Fibroblast of skin of left biceps (primary cell): ENCODE results near the gene CETN3.
"Not testable (repeated sequence)": the region's sequence is repeated elsewhere in the genome, so short reads cannot be mapped to it uniquely, and the experiment has no call there.

Experiments
- DNase-seq, 2 experiments: peaks; one replicate each; pipeline ENCODE4 v3.0.0-alpha.2; 2013; ENCODE audit warnings: low read depth in 2 of 2

Gene CETN3

DNA sequence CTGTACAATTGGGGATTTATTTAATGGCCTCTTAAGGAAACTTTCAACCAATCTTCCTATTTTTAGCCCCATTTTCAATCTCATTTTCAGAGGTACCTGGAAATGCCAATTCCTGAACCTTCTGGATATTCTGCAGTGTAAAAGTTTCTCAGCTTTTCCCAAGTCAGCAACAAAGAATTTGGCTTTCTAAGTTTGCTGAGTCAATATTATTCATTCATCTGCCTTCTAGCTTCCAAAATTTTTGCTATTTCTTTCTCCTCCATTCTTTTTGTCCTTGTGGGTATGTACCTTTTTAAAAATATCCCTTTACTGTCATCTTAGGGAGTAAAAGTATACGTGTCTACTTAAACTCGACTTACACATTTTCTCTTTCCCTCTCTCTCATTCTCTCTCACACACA lies 25.7 kb downstream of the CETN3 start:
- DNase-seq: no peak

DNA sequence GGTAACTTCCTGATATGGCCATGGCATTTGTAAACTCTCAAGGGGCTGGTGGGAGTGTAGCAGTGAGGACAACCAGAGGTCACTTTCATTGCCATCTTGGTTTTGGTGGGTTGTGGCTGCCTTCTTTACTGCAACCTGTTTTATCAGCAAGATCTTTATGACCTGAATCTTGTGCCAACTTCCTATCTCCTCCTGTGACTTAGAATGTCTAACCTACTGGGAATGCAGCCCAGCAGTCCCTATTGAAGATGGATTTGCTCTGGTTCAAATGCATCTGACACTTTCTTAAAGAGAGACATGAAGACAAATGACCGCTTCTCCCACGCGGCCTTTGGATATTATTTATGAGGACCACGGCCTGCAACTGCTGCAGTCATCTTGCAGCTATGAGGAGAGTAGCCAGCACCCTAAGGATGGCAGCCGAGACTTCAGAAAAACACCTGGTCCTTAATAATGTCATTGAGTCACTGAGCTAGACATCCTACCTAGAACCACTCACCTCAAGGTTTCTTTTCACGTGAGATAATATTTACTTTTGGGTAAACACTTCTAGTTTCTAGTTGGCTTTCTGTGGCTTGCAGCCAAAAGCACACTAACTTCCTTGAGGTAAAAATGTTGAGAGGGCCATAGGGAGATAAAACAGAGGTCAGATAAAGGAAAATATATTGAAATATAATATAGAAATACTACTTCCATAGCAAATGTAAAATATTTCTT lies 28.2 kb downstream of the CETN3 start:
- DNase-seq: no peak

DNA sequence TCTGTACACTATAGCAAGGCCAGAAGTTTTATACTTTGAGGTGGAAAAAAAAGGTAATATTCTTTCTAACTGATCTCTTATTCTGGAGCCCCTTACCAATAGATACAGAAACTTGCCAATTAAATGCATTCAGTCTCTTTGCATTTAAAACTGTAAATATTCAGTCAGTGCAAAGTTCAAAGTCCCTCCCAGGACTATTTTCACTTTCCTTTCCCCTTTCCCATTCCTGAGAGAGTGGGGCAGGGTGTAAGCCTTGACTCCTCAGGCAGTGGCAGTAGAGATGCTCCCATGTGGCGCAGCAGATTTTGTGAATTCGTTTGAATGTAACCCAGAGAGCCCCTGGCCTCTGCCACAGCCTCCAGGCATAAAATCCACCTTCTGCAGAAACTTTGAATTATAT lies 29.9 kb downstream of the CETN3 start:
- no peak for DNase-seq

DNA sequence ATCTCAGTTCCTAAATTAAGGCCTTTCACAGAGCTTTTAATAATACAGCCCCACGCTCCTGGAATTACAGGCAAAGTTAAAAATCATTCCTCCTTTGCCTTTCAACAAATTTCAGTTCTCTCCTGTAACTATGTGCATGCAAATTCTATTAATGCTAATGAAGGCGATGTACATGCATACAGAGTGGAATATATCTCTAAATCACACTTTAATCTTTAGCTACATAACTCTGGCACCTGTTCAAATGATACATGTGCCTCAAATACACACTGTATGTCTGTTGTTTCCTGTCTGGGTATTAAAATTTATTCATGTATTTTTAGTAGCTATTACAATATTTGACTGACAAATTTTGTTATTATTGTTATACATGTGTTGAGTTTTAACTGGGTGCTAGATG lies 30.8 kb downstream of the CETN3 start:
- no peak for DNase-seq

DNA sequence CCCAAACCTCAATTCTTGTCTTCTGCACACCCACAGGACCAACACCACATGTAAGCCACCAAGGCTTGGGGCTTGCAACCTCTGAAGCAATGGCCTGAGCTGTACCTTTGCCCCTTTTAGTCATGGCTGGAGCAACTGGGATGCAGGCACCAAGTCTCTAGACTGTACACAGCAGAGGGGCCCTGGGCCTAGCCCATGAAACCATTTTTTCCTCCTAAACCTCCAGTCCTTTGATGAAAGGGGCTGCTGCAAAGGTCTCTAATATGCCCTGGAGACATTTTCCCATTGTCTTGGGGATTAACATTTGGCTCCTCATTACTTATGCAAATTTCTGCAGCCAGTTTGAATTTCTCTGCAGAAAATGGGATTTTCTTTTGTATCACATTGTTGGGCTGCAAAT lies 38.3 kb downstream of the CETN3 start:
- DNase-seq: not testable (repeated sequence)

DNA sequence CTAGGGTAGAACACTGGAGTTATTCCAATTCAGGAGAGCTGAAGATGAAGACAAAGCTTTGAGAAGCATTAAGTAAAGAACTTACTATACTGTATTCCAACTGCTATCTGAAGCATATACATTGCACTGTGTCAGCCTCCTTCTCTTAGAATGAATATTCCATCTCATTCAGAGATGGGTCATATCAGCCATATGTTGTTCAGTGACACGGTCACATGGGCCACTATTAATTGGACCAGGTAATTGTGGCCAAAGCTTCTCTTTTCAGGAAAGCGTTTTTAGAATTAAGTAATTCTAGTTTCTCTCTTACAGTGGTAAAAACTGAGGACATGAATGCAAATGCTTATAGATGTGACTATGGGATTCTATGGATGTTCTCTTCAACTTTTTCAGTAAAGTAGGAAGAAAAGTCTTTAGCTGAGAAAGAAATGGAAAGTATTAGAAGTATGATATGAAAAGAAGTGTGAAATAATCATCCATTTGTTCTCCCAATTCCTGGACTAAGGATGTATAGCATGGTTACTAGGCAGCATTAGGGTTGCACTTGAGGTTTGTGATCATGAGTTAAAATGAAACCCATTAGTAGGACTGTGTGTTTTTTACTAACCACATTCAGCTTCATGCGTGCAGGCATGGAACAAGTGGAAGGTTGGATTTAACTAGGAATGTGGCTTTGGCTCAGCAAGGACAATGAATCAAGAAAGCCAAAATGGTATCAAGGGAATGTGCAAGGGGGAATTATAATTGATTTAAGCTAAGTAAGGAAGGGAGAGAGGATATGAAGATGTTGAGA lies 40.9 kb downstream of the CETN3 start:
- no peak for DNase-seq

DNA sequence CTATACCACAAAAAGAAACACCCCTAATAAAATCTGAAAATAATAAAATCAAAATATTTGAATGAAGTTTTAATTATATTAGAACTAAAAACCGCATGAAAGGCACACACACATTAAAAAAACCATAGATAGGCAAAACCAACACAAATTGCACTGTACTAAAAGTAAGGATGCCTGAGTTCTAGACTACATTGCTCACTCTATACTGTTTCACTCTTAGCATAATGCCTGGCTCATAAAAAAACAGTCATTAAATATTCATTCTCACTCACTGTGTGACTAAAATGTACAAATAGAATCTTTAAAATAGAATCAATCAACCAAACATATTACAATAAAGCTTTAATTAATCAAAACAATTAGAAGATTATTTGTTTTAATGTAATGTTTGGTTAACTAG lies 41.7 kb downstream of the CETN3 start:
- DNase-seq: no peak

DNA sequence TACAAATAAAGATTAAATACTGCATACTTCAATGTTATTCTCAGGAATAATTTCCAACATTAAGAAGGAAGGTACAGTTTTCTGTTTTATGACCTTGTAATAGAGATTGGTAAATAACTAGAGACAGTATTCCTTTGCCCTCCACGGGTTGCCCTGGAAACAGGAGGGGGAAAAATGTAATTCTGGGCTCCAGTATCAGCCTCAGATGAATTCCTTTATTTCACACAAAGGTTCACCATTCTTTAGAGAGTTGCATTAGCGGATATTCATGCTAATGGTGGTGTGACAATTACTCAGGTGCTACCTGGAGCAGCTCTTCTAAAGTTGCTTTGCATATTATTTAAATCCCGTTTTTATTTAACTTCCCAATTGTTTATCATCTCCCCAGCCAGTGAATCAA lies 42.6 kb downstream of the CETN3 start:
- no peak for DNase-seq

DNA sequence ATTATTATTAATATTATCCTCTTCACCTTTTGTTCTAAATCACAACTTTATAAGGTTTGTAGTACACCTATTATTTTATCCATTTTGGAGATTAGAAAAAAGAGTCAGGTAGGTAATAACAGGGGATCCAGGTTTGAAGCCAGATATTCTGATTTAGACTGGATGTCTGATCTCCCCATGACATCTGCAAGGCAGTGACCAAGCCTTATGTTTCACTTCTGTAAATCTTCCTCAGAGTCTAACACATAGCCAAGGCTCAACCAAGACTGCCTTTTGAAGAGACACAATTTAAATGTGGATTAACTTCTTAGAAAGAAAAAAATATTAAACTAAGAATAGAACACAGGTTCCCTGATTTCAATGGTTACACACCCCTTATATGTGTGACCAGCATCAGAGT lies 44.2 kb downstream of the CETN3 start:
- DNase-seq: no peak

DNA sequence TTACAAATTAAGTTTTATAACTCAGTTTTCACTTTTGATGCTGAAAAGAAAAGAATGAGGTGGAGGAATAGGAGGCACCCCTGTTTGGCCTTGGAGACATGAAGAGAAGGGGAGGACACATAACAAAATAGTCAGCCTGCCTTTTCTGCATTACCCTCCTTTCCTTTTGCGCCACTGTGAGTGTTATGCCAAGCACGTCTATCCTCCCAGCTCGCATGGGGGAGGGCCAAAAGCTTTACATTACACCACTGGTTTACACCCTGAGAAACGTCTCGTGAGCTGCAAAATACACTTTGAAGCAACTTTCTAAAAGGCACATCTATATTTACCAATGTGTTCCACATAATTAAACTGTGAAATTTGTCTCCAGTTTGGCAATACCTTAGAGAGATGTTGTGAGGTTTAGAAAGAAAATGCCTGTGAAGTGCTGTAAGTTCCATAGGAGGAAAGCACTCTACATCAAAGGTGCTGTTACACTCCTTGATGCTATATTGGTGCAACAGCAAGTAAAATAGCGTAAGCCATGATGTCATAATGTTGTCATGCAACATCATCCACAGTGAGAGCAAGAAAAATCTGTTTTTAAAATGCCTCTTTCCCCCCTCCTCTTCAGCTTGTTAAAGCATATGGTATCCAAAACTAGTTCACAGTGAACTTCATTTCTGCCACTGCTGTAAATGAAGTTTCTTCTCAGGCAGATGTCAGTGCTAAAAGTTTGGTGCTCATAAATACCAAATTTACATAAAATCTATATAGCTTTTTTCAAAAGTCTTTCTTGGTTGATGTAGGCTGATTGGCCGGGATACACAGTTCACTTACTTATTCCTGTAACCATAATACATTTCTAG lies 50.3 kb downstream of the CETN3 start:
- DNase-seq: no peak

DNA sequence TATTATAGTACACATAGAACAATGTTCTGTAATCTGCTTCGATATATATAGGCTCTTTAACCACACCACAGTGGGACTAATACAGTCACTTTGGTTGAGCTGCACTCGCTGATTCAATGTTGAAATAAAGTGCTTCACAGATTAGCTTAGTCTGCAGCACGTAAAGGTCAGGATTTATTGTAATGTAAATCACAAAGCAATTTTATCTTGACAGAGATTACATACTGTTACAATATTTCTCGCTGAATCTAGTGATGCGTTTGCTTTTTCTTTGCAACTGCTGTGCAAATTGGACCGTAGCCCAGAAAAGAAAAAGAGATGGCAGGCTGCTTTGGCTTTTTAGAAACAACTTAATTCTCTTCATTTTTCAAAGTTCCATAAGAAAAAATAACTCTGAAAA lies 52.9 kb downstream of the CETN3 start:
- DNase-seq: peak; percentile 29 to 33

DNA sequence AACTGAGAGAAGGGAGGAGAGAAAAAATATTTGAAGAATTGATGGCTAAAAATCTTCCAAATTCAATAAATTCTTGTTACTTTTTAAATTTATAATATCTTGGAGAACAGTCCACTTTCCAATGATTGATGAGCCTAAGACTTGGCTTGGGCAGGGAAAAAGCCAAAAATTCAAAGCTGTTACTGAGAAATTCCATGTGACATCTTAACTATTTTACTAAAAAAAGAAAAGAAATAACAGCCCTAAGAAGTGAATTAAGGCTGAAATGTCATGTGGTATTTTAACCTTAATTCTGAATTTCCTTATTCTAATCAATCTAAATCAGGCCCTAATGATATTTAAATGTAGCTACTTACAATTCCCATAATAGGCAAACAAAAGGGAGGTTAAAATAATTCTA lies 53.4 kb downstream of the CETN3 start:
- DNase-seq: no peak

DNA sequence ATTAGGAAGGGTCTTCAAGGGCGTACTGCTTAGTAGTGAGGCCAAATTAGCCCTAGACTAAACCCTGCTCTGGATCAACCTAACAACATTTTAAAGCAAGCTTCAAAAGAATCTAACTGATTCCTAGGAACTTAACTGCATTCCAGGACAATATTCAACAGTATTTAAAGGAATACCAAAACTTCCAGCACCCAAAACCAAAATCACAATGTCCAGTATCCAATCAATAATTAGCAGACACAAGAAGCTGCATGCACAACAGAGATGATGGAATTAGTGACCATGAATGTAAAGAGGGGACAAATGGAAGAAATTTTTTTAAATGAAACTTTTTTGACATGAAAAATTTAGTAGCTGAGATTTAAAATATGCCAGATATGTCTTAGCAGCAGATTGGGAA lies 53.9 kb downstream of the CETN3 start:
- DNase-seq: no peak

DNA sequence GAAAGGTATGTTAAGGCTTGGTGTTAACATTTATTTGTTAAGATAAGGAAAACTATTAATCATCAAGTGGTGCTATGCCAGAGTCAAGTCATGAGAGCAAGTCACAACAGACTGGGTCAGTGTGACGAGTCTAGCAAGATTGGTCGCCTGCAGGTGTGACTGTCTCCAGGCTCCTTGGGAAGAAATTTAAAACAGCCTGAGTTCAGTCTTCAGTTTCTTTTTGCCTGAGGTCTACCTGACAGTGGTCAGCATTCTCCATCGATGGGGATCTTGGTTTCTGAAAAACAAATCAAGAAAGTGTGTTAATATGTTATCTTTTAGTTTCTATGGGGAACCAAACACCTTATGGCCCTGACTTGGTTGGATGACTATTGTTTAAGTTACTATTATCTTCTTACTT lies 56.3 kb downstream of the CETN3 start:
- DNase-seq: no peak

DNA sequence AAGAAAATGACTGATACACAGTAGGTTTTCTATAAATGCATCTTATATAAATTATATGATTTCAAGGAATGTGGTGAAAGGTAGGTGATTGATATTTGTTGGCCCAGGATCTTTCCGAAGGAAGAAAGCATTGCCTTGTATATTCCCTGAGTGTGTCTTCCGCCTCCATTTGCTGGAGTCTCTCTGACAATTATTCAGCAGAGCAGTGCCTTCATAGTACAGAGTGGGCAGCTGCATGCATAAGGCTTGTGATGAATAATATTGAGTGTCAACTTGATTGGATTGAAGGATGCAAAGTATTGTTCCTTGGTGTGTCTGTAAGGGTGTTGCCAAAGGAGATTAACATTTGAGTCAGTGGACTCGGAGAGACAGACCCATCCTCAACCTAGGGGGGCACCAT lies 58.5 kb downstream of the CETN3 start:
- no peak for DNase-seq

DNA sequence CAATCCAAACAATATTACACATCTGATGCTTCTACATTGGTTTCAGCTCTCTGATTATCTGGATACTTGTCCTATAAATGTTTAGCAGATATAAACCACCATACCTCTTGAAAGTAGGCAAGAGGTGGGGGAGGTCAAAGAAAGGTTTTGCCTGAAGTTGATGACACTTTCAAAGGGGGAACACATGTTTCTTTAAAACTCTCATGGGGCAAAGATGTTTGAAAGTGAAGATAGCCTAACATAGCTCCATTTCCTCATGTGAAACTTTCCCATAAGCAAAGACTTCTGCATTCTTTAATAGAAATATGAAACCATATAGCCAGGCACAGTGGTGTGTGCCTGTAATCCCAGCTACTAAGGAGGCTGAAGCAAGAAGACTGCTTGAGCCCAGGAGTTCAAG lies 62.1 kb downstream of the CETN3 start:
- no peak for DNase-seq

DNA sequence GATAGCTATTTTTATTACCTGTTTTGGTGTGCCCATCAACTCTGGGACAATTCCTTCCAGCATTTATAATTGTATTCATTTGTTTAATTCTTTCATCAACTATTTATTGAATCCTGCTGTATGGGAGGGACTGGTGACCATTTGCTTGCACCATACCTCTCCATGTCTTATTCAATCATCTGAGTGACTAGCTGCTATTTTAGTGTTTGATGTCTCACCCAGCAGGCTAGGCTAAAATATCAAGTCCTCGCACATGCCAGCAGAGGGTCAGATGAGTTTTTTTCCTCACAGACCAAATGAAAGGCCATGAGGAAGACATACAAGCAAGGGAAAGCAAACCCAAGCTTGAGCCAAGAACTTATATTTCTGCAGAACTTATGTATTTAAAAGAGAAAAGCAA lies 63.9 kb downstream of the CETN3 start:
- DNase-seq: no peak

DNA sequence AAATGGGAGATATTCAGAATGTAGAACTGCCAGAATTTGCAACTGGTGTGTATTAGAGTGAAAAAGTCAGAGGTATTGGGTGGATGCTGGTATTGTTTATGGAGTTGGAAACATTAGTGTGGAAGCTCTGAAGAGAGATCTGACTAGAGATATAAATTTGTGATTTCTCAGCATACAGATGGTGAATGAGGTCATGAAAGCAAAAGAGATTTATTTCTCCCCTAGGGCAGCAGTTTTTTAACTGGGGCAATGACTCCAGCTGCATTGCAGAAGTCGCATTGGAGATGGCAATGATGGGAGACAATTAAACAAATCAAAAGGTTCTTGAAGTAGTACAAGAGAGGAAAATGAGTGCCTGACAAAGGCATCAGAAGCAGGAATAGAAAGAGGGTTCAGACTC lies 64.9 kb downstream of the CETN3 start:
- no peak for DNase-seq

DNA sequence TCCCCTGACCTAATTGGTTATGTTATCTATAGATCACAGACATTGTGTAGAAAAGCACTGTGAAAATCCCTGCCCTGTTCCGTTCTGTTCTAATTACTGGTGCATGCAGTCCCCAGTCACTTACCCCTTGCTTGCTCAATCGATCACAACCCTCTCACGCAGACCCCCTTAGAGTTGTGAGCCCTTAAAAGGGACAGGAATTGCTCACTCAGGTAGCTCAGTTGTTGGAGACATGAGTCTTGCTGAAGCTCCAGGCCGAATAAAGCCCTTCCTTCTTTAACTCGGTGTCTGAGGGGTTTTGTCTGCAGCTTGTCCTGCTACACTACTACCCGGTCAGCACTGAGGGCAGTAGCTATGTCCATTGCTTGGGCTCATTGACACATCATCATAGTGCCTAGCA lies 65.8 kb downstream of the CETN3 start:
- DNase-seq: not testable (repeated sequence)

DNA sequence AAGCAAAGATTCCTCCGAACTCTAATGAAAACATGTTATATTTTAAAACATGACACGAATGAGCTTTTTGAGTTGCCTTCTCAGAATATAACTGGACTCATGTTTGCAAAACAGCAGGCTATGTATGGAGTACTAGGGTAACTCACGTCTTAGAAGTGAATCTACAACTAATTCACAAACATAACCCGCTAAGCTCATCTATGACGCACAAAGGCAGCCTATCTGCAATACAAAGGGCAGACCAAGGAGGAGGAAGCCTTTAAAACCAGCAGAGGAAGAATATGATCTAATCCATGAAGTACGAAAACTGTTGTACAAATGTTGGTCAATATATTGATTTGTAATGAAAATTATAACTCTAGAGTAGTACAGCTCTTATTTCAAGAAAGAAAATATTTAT lies 67.0 kb downstream of the CETN3 start:
- no peak for DNase-seq
